HuH-7.5 (cell line): ENCODE data around the gene RAPGEF3.

Source experiments
- DNase-seq: peaks from one replicate; pipeline ENCODE4 v3.0.0; 2011; ENCODE audit warnings: low spot score

The RAPGEF3 gene

GRCh38 chr12:47742253-47742825, 16.3 kb downstream of the RAPGEF3 start:
- peak; percentile 67 for DNase-seq

DNA sequence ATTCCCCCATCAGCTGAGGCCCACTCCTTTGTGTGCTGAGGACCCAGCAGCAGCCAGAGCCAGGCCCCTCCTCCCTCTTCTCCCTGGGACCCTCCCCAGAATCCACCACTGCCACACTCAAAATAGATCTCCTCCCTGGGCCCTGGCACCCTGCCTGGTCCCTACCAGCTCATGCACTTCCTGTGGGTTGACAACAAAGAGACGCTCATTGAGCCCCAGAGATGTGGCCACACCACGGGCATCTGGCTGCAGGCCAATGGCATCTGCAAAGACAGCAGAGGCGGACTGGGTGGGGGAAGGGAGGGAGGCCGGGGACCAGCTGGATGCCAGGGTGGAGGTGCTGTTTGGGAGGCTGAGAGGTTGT, 17.4 kb downstream of the RAPGEF3 start:
- no peak for DNase-seq

- no peak for DNase-seq
Observed at GRCh38 chr12:47740606-47741339, 17.9 kb downstream of the RAPGEF3 start.

GRCh38 chr12:47739979-47740378, 18.7 kb downstream of the RAPGEF3 start:
- DNase-seq = no peak

DNA sequence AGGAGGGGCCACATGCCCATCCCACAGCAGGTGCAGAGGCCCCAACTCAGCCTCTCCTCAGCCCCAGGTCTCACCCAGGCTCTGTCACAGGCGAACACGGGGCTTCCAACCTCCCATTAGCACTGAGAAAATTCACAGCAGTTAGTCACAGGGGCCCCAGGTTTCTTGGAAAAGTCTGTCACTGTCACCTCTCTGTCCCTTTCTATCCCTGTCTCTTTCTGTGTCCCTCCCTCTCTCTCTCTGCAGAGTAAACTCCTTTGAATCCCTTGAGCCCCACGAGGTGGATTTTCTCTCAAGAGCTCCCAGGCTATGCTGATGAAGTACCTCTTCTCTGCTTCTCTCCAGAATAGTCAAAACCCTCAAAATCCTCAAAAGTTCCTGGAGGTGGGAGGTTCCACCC, 19.4 kb downstream of the RAPGEF3 start:
- no peak for DNase-seq

- DNase-seq = no peak
Observed at GRCh38 chr12:47737936-47738594, 20.6 kb downstream of the RAPGEF3 start.

DNA sequence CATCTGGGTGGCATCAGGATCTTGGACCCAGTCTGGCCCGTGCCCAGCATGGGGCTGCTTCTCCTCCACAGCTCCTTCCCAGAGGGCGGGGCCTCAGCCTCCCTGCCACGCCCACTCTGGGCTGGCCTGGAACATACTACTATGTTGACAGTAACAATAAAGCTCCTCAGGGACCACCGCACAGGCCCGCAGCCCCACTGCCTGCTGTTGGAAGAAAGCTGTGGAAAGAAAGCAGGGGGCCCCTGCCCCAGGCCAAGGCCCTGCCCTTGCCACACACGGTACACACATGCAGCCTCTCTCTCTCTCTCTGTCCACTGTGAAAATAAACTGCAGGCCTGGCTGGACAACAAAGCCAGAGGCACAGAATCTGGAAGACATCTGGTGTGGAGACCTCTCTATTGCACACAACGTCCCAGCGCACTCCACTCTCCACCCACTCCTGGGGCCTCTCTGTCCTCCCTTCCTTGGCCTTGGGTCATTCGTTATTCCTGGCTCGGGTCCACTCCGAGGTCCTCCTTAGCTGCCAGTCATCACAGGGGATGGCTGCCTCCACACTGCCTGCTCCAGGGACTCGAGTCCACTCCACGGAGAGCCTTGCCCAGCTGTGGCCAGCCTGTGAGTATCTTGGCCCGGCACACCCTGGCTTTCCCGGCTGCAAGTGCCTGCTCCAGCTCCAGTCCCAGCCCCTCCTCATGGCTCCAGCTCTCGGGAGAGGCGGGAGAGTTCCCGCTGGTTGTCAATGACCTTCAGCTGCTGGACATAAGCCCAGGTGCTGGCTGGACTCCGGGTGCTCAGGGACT, 21.6 kb downstream of the RAPGEF3 start:
- no peak for DNase-seq

GRCh38 chr12:47736216-47736615, 22.5 kb downstream of the RAPGEF3 start:
- DNase-seq = no peak

GRCh38 chr12:47735649-47736048, 23.0 kb downstream of the RAPGEF3 start:
- DNase-seq = no peak

GRCh38 chr12:47734725-47735480, 23.8 kb downstream of the RAPGEF3 start:
- no peak for DNase-seq

DNA sequence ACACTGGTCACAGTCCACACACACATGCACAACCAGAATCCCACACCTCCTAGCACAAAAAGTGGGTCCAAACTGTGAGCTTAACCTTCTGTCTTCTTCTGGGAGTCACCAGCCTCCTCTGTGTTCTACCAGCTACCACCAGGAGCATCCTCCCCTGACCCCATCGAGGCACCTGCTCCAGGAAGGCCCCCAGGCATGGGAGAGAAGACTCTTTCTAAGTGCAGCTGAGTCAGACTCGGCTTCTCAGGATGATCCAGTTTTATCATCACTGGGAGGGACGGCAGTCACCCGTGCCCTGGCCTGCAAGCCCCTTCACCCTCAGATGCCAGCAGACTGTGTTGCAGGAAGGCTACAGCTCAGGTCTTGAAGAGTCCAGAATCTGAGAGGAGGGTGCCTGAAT, 25.5 kb downstream of the RAPGEF3 start:
- no peak for DNase-seq

DNA sequence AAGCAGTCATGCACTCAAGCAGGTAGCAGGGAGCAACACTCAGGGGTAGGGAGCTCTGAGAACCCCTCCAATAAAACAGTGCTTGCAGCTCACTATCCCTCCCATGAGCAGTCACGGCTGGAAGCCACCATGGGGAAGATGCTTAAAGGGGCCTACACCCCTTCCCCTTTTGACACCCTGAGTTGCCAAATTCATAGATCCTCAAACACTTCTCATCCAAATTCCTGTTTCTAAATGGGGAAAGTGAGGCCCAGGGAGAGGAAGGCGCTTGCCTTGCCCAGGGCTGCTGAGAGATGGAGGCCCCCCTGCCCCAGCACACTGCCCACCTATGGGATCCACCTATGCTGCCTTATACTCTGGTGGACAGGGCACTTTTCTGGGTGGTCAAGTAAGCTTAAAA, 26.2 kb downstream of the RAPGEF3 start:
- no peak for DNase-seq

- DNase-seq = no peak
Observed at GRCh38 chr12:47731723-47732122, 27.0 kb downstream of the RAPGEF3 start.

- DNase-seq = no peak
Observed at GRCh38 chr12:47730341-47730744, 28.3 kb downstream of the RAPGEF3 start.

DNA sequence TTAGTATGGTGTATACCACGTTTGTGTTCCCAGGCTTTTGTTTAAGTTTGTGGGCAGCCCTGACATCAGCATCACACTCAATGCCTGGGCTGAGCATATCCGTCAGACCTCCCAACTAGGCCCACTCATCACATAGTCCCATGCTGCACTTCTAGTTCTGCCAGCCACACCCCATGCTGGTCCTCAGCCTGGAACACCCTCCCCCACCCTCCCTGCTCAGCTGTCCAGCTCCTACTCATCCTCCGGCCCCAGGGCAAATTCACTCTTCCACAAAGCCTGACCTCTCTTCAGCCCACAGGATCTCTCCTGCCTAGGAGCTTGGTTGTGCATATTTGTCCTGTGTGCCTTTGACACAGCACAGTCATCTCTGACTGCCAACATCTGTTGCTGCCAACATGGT, 29.4 kb downstream of the RAPGEF3 start:
- DNase-seq = no peak

DNA sequence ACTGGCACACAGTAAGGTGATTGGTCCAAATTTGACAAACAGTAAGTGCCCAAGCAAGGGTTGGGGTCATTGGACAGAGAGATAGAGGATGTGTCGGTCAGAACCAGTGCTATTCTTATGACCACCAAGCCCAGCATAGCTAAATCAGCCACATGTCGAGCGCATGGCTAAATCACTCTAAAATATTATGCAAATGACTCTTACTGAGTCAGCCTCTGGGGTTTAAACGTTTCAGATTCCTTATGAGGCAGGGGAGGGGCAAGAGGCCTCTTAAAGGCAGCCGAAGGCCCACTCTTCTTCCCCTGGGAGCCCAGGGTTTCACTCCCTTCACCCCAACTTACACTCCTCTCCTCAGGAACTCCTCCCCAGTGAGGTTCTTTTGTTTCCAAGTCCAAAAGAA, 32.8 kb downstream of the RAPGEF3 start:
- DNase-seq = no peak

DNA sequence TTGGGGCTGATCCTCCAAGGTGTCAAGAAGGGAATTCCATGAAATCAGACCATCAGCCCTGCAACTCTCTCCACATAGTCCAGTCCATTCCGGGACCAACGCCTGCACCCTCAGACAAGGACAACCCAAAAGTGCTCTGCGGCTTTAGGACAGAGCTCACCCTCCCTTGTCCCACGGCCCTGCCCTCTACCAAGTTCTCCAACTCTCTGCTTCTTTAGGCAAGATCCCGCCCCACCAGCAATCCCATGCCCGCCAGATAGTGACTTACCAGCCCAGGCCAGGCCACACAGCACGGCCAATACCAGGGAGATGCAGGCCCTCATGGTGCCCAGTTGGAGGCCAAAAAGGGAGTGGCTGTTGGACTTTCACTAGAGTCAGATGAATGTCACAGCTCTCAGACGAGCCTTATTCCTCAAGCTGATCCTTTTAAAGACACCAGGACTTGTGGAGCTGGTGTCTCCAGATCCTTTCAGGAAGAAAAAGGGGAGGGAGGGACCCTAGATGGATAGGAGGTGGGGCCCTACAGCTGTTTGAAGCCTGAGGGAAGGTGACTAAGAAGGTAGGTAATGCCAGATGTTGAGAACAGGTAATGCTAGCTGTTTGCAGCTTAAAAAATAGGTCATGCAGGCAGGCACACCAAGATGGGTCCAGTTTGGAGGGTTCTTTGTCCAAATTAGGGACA, 33.4 kb downstream of the RAPGEF3 start, which contains the start of gene ENDOU:
ENDOU (minus strand) TSS at position 400 of the 682 bp plus-strand sequence; CDS start at position 323, 77 bp downstream.
- DNase-seq = no peak

- DNase-seq = no peak
Observed at GRCh38 chr12:47722941-47723631, 35.6 kb downstream of the RAPGEF3 start.

DNA sequence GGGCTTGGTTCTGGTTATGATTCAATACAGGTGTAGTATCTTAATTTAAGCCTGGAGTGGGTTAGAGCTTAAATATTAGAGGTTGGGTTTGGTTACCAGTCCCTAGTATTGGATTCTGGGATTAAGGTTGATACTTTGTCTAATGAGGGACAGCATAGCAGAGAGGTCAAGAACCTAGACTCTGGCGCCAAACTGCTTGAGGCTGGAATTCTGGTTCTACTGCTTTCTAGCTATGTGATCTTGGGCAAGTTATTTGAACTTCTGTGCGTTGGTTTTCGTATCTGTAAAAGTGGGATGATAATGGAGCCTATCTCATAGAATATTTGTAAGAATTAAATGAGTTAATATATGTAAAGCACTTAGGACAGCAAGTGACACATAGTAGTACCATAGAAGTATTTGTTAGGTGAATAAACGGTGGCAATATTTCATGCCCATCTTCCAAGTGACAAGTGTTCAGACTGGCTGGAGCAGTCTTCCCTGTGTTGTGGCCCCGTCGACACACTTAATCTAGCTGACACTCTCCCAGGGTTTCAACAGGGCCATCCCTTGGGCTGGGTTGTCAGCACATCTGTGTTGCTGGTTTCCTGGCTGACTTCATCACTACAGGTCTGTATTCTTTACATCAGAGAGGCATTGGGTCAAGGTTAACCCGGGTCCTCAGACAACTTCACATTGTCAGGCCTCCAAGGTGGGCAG, 36.4 kb downstream of the RAPGEF3 start:
- DNase-seq = no peak

DNA sequence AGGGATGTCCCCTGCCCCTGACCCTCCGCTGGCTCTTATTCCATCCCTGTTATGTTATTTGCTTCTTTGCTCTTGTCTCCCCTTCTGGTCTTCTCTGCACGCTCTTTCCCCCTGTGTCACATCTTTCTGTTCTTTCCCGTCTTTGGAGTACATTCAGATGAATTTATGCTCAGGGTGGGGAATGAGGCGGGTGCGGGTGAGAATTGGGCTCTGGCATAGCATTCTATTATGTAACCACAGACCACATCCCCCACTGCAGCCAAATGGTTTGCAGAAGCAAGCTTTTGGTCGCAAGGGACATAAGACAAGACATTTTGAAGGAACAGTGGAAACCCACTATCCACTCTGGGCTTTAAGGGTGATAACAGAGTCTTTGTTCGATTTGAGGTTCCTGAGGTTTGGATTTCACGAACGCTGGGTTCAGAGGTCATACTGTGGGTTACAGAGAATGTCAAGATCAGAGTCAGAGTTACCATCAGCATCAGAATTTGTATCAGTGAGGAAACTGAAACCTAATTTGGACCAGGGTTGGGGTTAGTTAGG, 37.2 kb downstream of the RAPGEF3 start:
- no peak for DNase-seq
